Measurements from ENCODE around the gene ATP11C. TPM values are rescaled to one million over a fixed set of nuclear protein-coding genes. Genes with fewer than 3 reads are reported as not detected.

ATP11C gene
- total RNA-seq, 1 experiment from 2014 or later = 38.6 TPM

DNA sequence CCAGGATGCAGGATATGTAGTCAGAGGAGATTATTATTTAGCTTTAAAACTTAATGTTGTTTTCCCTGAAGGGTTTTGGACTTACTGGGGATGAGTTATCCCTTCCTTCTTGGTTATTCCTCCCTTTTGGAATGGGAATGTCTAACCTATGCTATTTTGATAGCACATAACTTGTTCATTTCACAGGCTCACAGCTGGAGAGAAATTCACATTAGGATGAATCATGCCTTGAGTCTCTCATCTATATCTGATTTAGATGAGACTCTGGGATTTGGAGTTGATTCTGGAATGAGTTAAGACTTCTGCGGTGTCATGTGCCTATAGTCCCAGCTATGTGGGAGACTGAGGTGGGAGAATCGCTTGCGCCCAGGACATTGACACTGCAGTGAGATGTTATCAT is 81.1 kb downstream of the ATP11C start:
- DNase-seq (ENCODE audit: low spot score) = no peak
- TF ChIP-seq, protein P1, sequence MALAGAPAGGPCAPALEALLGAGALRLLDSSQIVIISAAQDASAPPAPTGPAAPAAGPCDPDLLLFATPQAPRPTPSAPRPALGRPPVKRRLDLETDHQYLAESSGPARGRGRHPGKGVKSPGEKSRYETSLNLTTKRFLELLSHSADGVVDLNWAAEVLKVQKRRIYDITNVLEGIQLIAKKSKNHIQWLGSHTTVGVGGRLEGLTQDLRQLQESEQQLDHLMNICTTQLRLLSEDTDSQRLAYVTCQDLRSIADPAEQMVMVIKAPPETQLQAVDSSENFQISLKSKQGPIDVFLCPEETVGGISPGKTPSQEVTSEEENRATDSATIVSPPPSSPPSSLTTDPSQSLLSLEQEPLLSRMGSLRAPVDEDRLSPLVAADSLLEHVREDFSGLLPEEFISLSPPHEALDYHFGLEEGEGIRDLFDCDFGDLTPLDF (CRISPR knock-in tag; IDR thresholded peaks at IDR 0.05) = no peak
- TF ChIP-seq NR3C1 (CRISPR knock-in tag; conservative IDR thresholded peaks at IDR 0.05; ENCODE audit: low read depth) (no peak), ELF4 (CRISPR knock-in tag; IDR thresholded peaks at IDR 0.05; ENCODE audit: low read depth) (no peak), CREM (CRISPR knock-in tag; IDR thresholded peaks at IDR 0.05) (no peak), NR1H2 (CRISPR knock-in tag; IDR thresholded peaks at IDR 0.05) (no peak), FOXP1 (CRISPR knock-in tag; IDR thresholded peaks at IDR 0.05; ENCODE audit: borderline replicate concordance) (no peak), JAZF1 (CRISPR knock-in tag; IDR thresholded peaks at IDR 0.05) (no peak), ZNF396 (CRISPR knock-in tag; IDR thresholded peaks at IDR 0.05; ENCODE audit: borderline replicate concordance) (no peak), ZBTB21 (CRISPR knock-in tag; IDR thresholded peaks at IDR 0.05; ENCODE audit: borderline replicate concordance) (no peak)
- TF ChIP-seq, protein P2, sequence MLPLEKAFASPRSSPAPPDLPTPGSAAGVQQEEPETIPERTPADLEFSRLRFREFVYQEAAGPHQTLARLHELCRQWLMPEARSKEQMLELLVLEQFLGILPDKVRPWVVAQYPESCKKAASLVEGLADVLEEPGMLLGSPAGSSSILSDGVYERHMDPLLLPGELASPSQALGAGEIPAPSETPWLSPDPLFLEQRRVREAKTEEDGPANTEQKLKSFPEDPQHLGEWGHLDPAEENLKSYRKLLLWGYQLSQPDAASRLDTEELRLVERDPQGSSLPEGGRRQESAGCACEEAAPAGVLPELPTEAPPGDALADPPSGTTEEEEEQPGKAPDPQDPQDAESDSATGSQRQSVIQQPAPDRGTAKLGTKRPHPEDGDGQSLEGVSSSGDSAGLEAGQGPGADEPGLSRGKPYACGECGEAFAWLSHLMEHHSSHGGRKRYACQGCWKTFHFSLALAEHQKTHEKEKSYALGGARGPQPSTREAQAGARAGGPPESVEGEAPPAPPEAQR (CRISPR knock-in tag; IDR thresholded peaks at IDR 0.05) = no peak
- TF ChIP-seq, protein P3, sequence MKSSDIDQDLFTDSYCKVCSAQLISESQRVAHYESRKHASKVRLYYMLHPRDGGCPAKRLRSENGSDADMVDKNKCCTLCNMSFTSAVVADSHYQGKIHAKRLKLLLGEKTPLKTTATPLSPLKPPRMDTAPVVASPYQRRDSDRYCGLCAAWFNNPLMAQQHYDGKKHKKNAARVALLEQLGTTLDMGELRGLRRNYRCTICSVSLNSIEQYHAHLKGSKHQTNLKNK (CRISPR knock-in tag; IDR thresholded peaks at IDR 0.05) = no peak
- TF ChIP-seq, protein P4, sequence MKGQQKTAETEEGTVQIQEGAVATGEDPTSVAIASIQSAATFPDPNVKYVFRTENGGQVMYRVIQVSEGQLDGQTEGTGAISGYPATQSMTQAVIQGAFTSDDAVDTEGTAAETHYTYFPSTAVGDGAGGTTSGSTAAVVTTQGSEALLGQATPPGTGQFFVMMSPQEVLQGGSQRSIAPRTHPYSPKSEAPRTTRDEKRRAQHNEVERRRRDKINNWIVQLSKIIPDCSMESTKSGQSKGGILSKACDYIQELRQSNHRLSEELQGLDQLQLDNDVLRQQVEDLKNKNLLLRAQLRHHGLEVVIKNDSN (CRISPR knock-in tag; IDR thresholded peaks at IDR 0.05) = no peak
- TF ChIP-seq, protein P5, sequence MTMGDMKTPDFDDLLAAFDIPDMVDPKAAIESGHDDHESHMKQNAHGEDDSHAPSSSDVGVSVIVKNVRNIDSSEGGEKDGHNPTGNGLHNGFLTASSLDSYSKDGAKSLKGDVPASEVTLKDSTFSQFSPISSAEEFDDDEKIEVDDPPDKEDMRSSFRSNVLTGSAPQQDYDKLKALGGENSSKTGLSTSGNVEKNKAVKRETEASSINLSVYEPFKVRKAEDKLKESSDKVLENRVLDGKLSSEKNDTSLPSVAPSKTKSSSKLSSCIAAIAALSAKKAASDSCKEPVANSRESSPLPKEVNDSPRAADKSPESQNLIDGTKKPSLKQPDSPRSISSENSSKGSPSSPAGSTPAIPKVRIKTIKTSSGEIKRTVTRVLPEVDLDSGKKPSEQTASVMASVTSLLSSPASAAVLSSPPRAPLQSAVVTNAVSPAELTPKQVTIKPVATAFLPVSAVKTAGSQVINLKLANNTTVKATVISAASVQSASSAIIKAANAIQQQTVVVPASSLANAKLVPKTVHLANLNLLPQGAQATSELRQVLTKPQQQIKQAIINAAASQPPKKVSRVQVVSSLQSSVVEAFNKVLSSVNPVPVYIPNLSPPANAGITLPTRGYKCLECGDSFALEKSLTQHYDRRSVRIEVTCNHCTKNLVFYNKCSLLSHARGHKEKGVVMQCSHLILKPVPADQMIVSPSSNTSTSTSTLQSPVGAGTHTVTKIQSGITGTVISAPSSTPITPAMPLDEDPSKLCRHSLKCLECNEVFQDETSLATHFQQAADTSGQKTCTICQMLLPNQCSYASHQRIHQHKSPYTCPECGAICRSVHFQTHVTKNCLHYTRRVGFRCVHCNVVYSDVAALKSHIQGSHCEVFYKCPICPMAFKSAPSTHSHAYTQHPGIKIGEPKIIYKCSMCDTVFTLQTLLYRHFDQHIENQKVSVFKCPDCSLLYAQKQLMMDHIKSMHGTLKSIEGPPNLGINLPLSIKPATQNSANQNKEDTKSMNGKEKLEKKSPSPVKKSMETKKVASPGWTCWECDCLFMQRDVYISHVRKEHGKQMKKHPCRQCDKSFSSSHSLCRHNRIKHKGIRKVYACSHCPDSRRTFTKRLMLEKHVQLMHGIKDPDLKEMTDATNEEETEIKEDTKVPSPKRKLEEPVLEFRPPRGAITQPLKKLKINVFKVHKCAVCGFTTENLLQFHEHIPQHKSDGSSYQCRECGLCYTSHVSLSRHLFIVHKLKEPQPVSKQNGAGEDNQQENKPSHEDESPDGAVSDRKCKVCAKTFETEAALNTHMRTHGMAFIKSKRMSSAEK (CRISPR knock-in tag; IDR thresholded peaks at IDR 0.05; ENCODE audit: borderline replicate concordance) = no peak
- TF ChIP-seq, protein P6, sequence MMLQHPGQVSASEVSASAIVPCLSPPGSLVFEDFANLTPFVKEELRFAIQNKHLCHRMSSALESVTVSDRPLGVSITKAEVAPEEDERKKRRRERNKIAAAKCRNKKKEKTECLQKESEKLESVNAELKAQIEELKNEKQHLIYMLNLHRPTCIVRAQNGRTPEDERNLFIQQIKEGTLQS (CRISPR knock-in tag; conservative IDR thresholded peaks at IDR 0.05) = no peak
- TF ChIP-seq, protein P7, sequence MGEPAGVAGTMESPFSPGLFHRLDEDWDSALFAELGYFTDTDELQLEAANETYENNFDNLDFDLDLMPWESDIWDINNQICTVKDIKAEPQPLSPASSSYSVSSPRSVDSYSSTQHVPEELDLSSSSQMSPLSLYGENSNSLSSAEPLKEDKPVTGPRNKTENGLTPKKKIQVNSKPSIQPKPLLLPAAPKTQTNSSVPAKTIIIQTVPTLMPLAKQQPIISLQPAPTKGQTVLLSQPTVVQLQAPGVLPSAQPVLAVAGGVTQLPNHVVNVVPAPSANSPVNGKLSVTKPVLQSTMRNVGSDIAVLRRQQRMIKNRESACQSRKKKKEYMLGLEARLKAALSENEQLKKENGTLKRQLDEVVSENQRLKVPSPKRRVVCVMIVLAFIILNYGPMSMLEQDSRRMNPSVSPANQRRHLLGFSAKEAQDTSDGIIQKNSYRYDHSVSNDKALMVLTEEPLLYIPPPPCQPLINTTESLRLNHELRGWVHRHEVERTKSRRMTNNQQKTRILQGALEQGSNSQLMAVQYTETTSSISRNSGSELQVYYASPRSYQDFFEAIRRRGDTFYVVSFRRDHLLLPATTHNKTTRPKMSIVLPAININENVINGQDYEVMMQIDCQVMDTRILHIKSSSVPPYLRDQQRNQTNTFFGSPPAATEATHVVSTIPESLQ (CRISPR knock-in tag; IDR thresholded peaks at IDR 0.05) = no peak
- TF ChIP-seq, protein P8, sequence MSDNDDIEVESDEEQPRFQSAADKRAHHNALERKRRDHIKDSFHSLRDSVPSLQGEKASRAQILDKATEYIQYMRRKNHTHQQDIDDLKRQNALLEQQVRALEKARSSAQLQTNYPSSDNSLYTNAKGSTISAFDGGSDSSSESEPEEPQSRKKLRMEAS (CRISPR knock-in tag; IDR thresholded peaks at IDR 0.05) = no peak
- no peak for ATAC-seq
- H3K36me3 Mint-ChIP-seq = no peaks in the 10 kb centered on the region
- H3K27ac Mint-ChIP-seq = no peak overlapping the region
- ChIA-PET POLR2A (no interaction called here), CTCF (interaction anchor here (1.2 kb wide), 1 partner anchor 20 kb away, joined by 3 read pairs; no protein-coding TSS in a partner anchor)
- peaks cover 53% of the 10 kb centered on the region for H3K4me1 Mint-ChIP-seq
- no peak overlapping the region for H3K4me3 Mint-ChIP-seq
- no peaks in the 10 kb centered on the region for H3K27me3 Mint-ChIP-seq (ENCODE audit: low read depth)
- no peaks in the 10 kb centered on the region for H3K9me3 Mint-ChIP-seq

Data from WTC11 (cell line).